GM18868 (cell line): ENCODE measurements around the gene DYNLT1.

Experiments
- ATAC-seq: cut with Tn5 transposase; IDR thresholded peaks from one replicate; pipeline ENCODE4 v1.9.1; 2021; ENCODE audit warnings: mild to moderate bottlenecking, moderate library complexity; ENCODE audit not compliant: unreplicated experiment

The DYNLT1 gene

DNA sequence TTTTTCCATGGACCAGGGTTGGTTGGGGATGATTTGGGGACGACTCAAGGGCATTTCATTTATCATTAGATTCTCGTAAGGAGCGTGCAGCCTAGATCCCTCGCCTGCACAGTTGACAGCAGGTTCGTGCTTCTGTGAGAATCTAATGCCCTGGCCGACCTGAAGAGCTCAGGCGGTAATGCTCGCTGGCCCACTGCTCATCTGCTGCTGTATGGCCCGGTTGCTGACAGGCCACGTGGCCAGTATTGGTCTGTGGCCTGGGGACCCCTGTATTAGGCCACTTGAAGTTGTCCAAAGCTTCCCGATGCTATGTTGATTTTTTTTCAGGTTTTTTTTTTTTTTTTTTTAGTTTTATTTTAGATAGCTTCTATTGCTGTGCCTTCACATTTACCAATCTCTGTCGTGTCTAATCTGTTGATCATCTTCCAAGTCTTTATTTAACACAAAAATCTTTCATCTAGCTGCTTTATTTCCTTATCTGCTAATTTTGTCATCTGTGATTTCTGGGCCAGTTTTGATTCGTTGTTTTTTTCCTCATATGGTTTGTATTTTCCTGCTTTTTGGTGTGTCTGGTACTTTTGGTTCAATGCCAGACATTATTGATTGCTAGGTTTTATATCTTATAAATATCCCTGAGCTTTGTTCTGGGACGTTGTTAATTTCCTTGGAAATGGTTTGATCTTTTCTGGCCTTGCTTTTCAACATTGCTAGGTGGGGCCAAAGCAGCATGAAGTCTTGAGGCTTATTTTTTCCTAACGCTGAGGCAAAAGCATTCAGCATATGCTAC lies 41.1 kb downstream of the DYNLT1 start:
- ATAC-seq = no peak

DNA sequence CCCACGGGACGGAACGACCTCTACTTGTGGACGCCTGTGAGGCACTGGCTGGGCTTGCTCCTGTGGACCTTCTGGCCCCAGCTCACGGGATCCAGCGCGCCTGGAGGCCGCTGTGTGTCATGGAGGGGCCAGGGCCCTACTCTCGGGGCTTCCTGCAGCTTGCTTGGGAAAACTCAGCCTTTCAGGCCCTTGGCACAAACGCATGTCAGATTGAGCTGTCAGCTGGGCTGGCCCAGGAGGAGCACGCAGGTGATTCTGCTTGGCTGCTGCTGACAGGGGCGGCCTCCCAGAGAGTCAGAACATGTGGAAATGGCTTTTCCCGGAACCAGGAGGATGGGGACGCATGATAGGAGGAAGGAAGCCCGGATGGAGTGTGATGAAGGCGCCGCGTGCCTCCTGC lies 44.9 kb downstream of the DYNLT1 start:
- no peak for ATAC-seq

DNA sequence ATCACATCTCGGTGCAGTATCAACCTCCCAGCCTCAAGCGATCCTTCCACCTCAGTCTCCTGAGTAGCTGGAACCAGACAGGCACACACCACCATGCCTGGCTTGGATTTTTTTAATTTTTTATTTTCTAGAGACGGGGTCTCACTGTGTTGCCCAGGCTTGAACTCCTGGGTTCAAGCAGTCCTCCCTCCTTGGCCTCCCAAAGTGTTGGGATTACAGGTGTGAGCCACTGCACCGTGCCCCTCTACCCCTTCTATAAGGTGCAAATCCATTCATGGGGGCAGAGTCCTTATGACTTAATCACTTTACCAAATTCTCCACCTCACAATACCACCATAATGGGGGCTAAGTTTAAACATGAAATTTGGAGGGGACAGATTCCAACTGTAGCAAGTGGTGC lies 47.0 kb downstream of the DYNLT1 start:
- no peak for ATAC-seq

DNA sequence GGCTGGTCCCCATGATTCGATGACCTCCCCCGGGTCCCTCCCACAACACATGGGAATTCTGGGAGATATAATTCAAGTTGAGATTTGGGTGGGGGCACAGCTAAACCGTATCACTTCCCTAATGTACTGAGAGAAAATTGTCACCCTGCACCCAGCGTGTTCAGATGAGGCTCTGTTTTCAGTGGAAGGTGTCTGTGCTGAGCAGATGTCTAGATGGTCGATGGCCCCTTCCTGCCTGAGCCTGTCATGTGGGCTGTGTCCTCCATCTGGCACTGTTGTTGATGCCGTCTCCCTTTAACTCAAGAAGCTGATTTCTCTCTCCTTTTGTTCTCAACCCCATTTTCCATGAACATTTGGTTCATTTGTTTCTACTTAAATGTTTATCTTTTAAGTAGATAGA lies 47.7 kb downstream of the DYNLT1 start:
- ATAC-seq = no peak

DNA sequence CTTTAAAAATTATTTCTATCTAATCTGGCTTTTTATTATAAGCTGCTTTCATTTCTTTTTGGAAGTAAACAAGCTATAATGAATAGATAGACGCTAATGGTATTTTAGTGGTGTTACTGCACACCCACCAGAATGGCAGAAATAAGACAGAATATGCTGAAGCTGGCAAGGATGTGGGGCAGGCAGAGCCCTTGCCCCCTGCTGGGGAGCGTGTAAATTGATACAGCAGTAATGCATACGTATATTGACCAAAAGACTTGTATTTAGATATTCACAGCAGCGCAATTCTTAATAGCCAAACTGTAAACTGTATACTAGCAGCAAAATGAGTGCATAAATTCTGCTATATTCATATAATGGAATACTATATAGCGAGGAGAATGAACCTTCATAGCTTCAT lies 49.3 kb downstream of the DYNLT1 start:
- ATAC-seq = no peak

DNA sequence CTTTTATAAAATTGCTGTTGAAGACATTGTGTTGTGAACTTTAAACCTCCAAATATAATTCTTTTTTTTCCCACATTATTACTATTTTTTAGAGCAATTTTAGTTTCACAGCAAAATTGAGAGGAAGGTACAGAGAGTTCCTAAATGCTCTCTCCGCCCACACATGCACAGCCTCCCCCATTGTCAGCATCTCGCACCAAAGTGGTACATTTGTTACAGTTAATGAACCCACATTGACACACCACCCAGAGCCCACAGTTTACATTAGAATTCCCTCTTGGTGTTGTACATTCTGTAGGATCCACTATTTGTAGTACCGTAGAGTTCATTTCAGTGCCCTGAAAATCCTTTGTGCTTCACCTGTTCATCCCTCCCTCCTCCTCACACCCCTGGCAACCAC lies 50.9 kb downstream of the DYNLT1 start:
- ATAC-seq = no peak

DNA sequence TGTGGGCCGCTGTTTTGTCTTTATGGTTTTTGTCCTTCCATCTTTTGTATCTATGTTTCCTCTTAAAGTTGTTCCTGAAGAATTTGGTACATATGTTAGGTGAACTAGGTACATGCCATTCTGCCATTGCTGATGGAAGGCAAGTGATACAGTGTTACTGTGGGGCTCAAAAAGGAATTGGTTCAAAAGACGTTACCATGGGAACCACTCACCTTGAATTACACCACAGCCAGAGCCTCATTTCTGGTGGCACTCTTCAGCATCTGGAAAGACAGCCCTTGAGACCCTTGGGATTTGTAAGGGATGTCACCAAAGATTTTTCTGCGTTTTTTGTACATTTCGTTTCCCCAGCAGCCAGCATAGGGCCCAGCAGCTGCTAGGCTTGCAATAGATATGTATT lies 52.7 kb downstream of the DYNLT1 start:
- ATAC-seq = no peak

DNA sequence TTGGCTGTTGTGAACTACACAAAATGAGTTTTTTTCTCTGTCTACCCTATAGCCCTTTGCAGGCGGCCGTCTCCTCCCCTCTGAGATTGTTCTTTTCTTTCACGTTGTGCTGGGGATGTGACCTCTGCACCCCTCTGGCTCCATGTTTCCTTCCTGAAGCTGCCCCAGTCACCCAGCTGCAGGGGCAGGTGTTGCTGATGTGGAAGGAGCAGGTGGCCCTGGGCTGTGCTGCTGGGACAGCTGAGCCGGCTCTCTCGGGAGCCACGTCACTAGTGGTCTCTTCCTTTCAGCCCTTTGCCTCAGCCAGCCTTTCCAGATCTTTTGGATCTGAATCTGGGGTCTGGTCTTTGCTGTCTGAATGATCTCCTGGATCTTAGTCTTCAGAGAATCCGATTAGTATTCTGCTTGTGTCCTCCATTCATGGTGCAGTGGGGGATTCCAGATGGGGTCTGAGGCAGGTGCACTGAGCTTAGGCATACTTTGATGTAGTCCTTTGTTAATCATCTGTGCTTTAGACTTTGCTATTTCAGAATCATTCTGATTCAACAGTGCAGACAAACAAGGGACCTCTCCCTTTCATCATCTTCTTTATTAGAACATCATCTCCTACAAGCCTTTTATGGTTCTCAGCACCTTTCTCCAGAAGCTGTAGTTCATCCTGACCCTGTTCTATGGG lies 53.3 kb downstream of the DYNLT1 start:
- ATAC-seq = no peak

DNA sequence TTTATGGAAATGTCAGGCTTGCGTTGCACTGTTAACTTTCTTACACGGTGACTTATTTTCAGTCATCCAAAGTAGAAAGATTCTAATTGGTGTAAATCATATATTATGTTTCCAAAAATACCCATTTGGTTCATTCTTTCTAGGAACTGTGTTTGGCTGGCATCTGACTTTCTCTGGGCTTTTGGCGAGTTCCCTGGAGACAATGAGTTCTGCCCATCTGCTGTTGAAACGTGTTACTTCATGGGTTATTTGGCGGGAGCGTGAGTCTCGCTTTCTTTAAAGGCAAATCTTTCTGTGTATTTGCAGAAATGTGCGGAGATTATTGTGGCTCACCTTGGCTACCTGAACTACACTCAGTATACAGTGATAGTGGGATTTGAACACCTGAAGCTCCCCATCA lies 55.2 kb downstream of the DYNLT1 start:
- ATAC-seq = no peak

DNA sequence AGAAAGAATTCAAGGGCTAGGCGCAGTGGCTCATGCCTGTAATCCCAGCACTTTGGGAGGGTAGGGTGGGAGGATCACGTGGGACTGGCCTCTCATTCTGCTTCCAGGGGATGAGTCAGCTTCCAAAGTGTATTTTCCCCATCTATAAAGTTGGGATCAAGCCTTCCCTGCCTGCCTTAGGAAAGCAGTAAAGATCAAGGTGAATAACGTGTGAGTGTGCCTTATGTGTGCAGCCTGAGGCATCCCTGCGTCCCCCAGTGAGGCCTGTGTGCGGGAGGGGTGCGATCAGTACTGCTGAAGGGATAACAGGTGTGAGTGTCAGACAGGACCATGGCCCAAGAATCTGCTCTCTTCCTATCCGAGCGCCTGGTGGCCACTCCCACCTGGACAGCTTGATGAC lies 57.9 kb downstream of the DYNLT1 start:
- ATAC-seq = no peak
